NCI-H446 (cell line): Measurements from ENCODE around the gene C1QTNF8.

Experiments used
- DNase-seq, 2 experiments: peaks; one replicate each; lab custom pipeline; 2025; lab: John Stamatoyannopoulos, UW

The C1QTNF8 gene

DNA sequence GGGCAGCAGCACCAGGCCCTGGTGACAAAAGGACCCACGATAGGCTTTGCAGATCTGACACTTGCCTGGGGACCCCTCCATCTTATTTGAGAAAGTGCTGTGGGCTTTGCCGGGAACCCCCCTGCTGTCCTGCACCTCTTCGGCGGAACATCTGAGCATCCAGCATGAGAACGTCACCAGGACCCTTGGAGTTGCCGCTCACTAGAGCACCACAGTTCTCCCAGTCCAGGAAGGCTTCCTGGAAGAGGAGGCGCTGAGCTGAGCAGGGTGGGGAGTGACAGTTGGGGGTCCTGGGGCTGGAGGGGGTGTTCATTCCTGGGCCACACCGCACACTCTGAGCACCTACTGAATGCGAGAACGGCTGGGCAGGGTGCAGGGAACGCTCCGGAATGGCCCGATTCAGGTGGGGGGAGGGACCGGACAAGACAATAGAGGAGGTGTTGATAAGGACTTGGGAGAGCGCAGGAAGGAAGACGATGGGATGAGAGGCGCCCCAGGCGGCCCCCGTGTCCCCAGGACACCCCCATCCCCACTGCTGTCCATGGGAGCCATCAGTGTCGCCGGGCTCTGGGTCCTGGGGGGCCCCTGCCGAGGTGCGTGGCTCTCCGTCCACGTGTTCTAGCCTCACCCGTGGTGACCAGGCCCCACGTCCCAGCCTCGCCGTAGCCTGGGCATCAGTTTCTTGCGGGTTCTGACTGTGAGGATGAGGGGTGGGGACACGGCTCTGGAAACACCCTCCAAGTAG is 32.1 kb upstream of the C1QTNF8 start:
- DNase-seq: no peak

DNA sequence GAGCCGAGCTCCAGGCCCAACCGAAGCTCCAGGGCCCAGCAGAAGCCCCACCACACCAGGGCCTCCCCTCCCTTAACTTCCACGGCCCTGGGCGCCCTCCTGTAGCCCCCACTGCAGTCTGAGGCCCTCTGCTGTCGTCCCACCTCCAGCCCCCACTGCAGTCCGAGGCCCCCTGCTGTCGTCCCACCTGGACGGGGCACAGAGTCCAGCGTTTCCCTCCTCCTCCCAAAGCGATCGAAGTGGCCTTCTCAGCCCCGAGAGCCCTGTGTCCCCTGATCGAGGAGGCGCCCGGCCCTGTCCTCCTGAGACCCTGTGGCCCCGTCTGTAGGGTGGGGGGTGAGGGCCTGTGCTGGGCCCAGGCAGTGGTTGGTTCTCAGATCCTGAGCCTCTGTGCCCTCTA is 31.1 kb upstream of the C1QTNF8 start:
- no peak for DNase-seq

DNA sequence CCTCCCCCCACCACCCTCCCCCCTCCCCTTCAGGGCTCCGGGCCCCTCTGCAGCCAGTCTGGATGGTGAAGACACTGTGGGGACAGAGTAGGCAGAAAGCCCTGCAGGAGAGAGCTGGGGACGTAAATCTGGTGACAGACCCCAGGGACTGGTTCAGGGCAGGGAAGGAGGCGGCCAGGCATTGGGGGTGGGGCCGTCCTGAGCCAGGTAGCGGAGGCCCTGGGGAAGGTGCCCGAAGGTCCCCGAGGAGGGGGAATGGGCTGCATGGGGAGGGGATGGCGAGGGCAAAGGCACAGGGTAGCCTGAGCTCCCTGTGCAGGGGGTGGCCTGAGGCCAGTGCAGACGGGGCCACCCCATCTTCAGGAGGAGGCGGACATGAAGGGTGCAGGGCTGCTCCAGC is 30.5 kb upstream of the C1QTNF8 start:
- no peak for DNase-seq

DNA sequence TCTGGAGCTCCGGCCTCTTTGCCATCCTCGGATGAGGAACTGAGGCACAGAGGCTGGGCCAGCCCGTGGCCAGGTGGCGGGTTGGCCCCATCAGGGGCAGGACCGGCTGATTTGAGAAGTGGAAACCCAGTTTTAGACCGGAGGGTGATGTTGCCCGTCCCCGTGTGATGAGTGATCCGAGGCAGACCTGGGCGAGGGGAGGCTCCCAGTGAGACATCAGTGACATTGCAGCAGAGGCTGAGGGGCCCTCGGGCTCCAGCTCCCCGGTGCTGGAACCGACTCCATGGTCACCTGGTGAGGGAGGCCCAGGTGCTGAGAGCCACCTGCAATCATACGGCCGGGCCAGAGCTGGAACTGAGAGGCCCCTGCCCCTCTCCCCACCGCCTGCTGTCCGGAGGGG is 30.0 kb upstream of the C1QTNF8 start:
- no peak for DNase-seq

DNA sequence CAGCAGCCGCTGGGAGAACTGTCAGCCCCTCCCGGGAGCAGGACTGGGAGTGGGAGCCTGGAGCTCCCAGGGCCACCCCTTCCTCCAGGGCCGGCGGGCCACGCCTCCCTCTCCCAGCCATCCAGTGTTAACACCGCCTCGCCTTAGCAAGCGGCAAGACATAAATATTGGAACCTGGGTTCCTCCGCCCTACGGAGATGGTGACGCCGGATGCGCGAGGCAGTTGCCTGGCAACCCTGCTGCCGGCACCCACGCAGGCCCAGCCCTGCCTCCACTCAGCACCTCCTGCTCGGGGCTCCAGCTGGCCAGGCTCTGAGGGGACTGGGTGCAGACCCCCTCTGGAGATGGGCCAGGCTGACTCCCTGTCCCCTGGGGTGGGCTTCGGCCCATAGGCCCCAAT is 29.4 kb upstream of the C1QTNF8 start:
- DNase-seq: no peak

DNA sequence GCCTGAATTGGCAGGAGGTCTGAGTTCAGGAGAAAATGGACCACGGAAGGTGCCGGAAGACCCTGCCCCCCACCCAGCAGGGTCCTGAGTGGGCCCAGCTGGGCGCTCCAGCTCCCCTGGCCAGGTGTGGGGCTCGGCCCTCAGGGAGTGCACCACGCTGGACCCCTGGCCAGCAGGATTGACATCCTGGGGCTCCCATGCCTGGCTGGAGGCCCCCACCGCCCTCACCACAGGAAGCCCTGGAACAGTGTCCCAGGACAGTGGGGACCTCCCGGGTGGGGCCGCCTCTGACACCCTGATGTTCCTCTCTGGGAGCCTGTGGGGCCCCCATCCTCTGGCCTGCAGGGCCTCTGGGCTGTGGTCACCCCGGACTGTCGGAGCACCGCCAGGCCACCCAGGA is 28.8 kb upstream of the C1QTNF8 start:
- DNase-seq: no peak

DNA sequence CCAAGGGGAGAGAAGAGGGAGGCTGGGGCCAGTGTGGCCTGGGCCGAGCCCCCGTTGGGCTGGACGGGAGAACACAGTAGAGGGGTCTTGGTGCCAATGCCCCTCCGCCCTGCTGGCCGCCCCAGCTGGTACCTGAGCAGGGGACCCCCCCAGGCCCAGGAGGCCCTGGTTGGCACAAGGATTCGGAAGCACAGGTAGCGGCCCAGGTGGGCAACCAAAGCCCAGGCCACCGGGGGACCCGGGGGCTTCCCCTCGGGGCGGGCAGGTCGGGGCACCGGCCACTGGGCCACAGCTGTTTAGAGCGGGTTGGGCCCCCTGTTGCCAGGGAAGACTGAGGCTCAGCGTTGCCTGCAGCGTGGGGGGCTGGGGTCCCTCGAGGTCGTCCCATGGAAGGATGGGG is 28.2 kb upstream of the C1QTNF8 start:
- no peak for DNase-seq

DNA sequence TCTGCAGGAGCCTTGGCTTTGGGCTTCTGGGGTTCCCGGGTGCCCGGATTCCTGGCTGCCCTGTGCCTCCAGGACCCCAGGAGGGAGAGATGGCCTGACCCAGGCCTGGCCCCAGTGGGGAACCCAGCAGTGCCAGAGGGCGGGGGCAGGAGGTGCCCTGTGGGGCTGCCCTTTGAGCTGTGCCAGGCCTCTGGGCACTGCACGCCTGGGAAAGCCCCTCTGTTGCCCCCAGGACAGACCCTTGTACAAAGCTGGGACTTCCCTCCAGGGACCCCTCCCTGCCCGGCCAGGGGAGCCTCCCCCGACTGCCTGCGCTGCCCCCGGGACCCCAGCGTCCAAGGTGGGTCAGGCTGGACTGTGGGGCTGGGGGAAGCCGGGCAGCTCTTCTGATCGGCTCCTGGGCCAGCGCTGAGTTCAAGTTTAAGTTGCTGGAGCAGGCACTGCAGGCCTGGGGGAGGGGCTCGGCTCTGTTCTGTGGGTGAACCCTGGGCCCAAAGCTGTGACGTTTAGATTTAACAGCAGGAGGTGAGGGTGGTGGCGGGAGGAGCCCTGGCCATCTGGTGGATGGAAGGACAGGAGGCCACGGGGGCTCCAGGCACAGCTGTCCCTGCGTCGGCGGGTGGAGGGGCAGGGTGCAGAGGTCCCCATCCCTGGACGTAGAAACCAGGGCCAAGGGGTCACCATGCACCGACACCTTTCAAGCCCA is 27.6 kb upstream of the C1QTNF8 start:
- DNase-seq: no peak

DNA sequence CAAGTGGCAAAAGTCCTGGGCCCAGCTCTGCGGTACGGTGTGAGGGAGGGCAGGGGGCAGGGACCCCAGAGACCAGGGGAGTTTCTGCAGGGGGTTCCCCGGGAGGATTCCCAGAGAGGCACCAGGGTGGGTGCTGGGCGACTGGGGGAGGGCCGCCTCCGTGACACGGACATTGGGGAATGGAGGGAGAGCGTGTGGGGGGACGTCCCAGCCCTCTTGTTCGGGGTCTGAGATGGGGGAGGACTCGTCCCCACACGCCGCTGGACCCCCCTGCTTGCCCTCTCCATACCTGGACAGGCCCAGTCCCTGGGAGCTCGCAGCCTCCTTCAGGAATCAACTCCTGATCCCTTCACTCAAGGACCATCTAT is 26.3 kb upstream of the C1QTNF8 start:
- DNase-seq: no peak

DNA sequence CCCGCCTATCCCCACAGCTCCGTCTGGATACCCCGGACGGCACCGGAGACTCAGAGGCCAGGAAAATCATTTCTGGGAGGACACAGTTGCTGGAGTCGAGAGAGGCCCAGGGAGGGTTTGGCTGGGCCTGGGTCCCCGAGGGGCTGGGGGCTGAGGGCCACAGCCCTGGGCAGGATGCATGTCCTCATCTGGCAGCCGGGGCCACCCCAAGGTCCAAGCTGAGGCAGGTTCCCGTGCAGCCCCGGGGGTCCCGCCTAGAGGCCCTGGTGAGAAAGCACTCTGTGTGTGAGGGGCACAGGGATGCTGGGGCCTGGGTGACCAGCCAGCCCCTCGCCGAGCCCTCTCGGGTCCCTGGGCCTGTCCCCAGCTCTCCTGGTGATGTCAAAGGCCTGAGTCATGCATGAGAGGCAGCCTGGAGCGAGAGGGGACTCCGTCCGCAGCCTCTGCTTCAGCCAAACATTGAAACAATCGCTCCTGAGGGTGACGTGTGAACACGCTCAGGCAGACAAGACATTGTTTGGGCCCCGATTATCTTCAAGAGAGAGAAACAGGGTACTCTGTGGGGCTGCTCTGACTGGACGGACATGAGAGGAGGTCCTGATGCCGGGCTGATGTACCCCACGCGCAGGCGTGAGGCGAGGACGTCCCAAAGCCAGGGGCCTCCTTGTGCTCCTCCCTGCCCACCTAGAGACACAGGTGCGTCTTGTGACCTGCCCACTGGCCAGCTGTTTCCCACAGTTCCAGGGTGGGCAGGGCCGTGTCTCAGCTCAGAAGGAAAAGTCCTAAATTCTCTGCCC is 25.8 kb upstream of the C1QTNF8 start:
- no peak for DNase-seq

DNA sequence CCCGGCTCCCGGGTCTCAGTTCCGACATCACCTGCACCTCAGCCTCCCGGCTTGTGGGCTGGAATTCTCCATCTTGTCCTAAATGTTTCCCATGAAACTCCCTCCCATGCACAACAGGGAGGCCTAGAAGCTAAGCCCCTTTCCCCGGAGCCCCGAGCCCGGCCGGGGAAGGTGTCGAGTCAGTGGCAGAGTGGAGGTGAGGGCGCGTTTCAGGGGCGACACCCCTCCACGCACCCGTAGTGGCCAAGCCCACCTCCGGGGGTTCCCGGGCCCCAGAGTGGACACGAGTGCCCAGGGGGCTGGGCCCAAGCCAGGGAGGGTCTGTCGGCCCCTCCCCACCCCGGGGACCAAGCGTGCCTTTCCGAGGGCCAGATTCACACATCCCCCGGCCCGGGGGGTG is 25.0 kb upstream of the C1QTNF8 start:
- DNase-seq: no peak

DNA sequence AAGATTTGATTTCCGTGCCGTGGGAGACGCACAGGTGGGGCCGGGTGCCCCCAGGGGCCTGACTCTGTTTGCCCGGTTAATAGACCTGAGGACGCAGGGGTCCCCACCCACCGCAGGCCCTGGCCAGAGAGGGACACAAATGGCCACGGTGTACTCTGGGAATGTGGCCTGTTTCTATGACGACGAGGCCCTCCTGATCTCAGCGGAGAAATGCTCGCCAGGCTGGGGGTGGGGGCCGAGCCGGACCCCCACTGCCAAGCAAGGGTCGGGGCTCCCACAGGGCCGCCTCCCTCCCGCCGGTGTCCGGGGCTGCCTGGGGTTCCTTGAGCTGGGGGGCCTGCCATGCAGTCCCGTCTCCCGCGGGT is 24.5 kb upstream of the C1QTNF8 start:
- DNase-seq: no peak

DNA sequence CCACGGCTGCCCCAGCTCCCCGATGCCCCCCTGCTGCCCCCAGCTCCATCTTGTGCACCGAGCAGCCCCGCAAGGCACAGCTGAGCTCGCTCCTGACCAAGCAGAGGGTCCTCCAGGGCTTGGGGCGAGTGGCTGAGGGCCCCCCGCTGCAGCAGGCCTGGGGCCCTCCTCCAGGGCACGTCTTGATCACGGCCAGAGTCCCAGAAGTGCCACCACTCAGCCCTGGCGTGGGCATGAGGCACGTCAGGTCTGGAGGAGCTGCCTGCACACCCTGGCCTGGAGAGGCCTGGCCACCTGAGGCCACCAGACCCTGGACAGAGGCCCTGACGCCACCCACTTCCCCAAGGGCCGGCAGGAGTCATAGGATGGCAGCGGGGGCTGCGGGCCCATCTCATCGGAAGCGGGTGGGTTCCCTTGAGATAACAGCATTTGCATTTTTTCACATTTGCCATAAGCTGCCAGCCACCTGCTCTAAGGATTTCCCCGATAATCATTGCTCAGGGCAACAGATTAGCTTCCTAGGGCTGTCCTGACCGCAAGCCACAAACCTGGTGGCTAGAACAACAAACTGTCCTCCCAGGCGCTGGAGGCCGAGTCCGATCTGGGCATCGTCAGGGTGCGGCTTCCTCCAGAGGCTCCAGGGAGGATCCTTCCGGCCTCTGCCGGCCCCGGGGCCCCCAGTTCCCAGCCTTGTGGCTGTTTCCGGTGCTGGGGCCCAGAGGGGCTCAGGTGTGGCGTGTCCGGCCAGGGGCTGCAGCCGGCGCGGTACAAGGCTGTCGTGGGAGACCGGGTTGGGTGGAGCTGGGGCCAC is 23.9 kb upstream of the C1QTNF8 start:
- no peak for DNase-seq

DNA sequence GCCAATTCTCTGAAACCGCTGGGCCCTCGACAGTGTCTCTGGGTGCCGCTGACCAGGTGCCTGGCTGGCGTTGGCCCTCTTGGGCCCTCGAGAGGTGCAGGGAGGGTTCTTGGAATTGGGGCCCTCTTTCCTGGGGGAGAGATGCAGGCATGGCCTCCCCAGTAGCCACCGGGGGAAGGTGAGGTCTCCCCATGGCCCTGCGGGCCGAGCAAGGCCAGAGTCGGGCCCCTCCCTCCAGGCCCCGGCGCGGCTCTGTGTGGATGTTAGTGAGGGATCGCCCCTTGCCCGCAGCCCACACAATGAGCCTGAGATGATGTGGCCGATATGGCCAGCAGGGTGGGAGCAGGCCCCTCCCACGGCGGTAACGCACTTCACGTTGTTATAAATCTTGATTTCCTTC is 23.1 kb upstream of the C1QTNF8 start:
- no peak for DNase-seq

DNA sequence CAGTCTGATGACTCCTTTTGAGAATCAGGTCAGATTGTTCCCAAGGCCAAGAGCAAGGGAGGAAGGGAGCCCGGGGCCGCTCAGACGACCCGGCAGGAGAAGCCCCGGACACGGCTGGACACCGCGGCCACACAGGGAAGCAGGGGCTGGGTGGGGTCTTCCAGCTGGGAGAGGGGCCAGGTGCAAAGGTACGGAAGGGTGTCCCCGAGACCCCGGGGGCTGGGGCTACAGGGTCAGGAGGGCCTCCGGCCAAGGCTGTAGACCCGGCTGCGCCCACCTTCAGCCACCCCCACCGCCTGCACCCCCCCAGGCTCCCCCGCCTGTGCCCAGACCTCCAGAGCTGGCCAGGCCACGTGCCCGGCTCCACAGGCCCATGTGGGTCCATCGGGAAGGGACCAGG is 21.9 kb upstream of the C1QTNF8 start:
- DNase-seq: no peak

DNA sequence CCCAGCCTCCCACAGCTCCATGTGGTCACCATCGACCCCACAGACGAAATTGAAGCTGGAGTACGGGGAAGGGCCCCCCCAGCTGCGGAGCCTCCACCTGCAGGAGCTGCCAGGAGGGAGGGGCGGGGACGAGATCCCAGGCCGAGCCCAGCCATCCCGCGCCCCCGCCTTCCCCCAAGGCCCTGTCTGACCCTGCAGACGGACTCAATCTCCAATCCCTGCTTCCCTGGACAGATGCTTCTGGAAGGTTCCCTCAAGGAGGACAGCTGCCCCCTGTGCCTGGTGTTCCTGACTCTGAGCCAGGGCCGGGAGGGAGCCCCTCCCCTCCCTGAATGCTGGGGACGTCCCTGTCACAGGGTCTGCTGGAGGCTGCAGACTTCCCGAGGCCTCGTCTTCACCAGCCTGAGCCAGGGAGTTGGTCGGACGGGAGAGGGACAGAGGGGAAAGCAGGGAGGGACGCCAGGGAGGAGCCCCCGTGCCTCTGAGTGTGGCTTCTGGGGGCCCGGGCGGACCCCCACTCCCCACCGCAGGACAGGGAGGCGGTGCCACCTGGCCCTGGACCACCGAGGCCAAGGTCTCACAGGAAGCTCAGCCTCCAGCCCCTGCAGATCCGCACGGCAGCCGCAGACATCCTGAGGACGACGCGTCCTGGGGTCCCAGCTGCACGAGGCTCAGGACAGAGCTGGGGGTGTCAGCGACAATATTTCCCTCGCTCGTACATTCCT is 21.3 kb upstream of the C1QTNF8 start:
- no peak for DNase-seq

DNA sequence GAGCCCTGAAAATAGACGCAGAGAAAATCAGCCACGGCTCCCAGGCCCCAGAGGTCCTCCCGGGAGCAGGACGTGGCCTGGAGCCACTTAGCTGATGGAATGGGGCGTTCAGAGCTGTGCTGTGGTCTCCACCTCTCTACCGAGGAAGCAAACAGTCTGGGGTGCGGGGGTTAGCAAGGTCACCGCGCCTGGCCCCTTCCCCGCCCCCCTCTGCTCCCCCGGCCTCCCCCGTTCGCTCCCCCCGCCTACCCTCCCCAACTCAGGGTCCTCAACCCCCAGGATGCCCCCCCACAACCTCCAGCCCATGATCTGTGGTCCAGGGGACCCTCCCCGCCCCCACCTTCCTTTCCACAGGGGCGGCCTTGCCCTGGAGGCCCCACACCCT is 20.6 kb upstream of the C1QTNF8 start:
- DNase-seq: no peak

DNA sequence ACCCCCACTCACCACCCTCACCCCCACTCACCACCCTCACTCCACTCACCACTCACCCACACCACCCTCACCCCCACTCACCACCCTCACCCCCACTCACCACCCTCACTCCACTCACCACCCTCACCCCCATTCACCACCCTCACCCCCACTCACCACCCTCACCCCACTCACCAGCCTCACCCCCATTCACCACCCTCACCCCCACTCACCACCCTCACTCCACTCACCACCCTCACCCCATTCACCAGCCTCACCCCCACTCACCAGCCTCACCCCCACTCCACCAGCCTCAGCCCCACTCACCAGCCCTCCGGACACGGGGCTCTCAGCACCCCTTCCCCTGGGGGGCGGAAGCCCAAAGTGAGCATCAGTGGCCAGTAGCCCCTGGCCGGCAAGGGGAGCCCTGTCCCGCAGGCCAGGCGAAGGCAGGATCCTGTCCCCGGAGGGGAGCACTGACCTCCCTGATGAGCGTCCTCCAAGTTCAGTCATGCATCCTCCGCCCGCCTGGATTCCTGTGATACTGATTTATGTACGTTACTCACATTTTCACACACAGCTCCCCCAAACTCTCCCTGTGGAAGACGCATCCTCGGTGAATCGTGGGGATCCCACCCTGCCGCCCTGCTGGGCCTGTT is 18.0 kb upstream of the C1QTNF8 start:
- DNase-seq: no peak

DNA sequence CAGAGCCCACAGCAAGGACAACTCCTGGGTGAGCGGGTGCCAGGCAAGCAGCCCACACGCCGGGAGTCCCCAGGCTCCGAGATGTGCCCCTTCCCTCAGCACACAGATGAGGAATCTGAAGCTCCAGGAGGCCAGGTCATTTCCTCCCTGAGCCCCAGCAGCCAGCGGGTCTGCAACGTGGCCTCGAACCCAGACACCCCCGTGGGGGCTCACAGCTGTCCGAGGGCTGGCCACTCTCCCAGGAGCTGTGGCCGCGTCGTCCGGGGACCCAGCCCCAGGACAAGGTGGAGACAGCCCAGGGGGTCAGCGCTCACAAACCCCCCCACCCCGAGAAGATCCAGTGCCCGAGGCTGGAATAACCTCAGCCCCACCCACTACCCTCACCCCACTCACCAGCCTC is 17.4 kb upstream of the C1QTNF8 start:
- DNase-seq: no peak

DNA sequence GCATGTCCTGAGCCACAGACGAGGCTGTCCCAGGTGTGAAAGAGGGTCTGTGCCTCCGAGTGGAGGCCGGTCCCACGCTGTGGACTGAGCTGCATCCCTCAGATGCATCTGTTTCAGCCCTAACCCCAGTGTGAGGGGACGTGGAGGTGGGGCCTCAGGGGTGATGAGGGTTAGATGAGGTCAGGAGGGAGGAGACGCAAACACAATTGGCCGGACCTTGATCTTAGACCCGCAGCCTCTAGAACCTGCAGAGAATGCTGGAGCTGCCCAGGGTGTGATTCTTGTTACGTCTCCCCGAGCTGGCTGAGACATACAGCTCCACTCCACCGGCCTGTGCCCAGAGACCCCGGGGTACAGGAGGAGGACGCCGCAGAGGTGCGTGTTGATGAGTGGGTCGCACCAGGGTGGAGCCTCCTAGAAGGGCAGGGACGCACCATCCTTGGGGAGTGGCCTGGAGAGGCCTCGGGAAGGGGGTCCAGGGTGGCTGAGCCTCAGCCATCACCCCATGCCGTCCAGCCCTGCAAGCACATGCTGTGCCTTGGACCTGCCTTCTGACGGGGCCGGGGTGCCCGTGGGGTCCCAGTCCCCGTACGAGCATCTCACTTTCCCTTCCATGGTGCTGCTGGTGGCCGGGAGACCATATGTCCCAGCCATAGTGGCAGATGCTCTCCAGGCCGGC is 16.6 kb upstream of the C1QTNF8 start:
- DNase-seq: no peak

DNA sequence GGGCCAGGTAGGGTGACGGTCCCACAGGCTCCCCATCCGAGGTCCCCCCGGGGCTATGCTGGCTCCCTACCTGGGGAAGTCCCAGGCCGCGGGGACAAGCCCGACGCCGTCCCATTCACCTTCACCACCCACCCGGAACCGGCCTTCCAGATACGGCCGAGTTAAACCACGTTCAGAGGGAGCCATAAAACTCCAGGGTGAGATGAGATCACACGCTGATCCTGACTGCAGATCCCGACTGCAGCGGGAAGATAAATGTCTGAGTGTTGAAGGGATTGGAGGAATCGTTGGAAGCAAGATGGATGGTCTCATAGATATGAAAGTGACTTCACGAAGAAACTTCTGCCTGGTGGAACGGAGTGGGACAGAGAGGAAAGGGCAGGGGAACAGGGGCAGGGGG is 13.6 kb upstream of the C1QTNF8 start:
- no peak for DNase-seq
